ENCODE results near the gene HIRIP3. TPM values are rescaled to one million over a fixed set of nuclear protein-coding genes. Genes with fewer than 3 reads are reported as not detected.

HIRIP3 gene
- total and polyA plus RNA-seq, 2 of the 13 experiments (the other 11 are each of a cell fraction or from before 2014, with no cell fraction given): 12.6 to 17.2 TPM

GRCh38 chr16:29975811-29976511 lies 19.5 kb downstream of the HIRIP3 start (continued):
- TF ChIP-seq STAG1 (CRISPR knock-in tag; IDR thresholded peaks at IDR 0.05): 0 out of 2 replicates have a peak, but pooled peaks have one; percentile 9
- TF ChIP-seq ZFY (CRISPR knock-in tag; IDR thresholded peaks at IDR 0.05): peak; percentile 32; the same call in 1 of the 2 replicates

- Histone ChIP-seq H3K9ac (ENCODE audit: insufficient read depth, low read depth, low read length) (peak overlapping the region; percentile 89), H3K4me3 (replicated peaks in 1 of 3; ENCODE audit: insufficient read depth in 1 of 3, low read depth in 2 of 3, low read length in 3 of 3) (peak overlapping the region; percentile 86 to 99 (median 91)), H3K27me3 (ENCODE audit: control insufficient read depth in 1 of 2, insufficient read depth in 2 of 2, low read length in 2 of 2) (no peaks in the 10 kb centered on the region; a peak in 1 of 5 replicates), H3K4me2 (ENCODE audit: low read depth, low read length) (peak overlapping the region; percentile 93), H3K9me3 (ENCODE audit: low read length) (no peaks in the 10 kb centered on the region), H3K4me1 (ENCODE audit: insufficient read depth, low read length) (peaks cover 30% of the 10 kb centered on the region), H4K20me1 (ENCODE audit: insufficient read depth, low read length) (peaks cover 23% of the 10 kb centered on the region), H3K36me3 (replicated peaks in 1 of 2; ENCODE audit: control insufficient read depth in 1 of 2, insufficient read depth in 2 of 2, low read length in 2 of 2) (peaks cover 25 to 35% of the 10 kb centered on the region in 2 experiments), H2AFZ (ENCODE audit: low read length) (no peak overlapping the region), H3K79me2 (ENCODE audit: insufficient read depth, low read length) (peaks cover 38% of the 10 kb centered on the region), H3K27ac (ENCODE audit: extremely low read length, insufficient read depth, low read length) (peak overlapping the region; percentile 72)
- ChIA-PET POLR2A (interaction anchor here (1.4 to 4.7 kb wide), 4 partner anchors 13 to 75 kb away, joined by 4 to 47 read pairs (median 42); partner anchors contain the start of genes ASPHD1, KCTD13, SEZ6L2 and TMEM219), CTCF (ENCODE audit: low intra/inter-chr PET ratio, low total read pairs) (no interaction called here)
- ATAC-seq (no peak), DNase-seq (ENCODE audit: low spot score) (no peak), FAIRE-seq (no peak)
- WGBS (ENCODE audit: low lambda C conversion rate): 64% methylated on average over 5 of the region's 5 CpGs
- in situ Hi-C loops (cut with HindIII; ENCODE audit: extremely low pct_ligation_motif_present, low pct_unique_long_range_greater_than_20kb) (no loop called here), intact Hi-C loops (cut with micrococcal nuclease; ENCODE audit: unreplicated experiment) (no loop called here)
- no TSS peak for BruUV-seq (replicated peaks)
- TF ChIP-seq THRA (CRISPR knock-in tag; IDR thresholded peaks at IDR 0.05; ENCODE audit: borderline replicate concordance) (no peak), ZBTB25 (CRISPR knock-in tag; IDR thresholded peaks at IDR 0.05) (no peak), TFDP2 (CRISPR knock-in tag; IDR thresholded peaks at IDR 0.05) (no peak), ZNF770 (CRISPR knock-in tag; IDR thresholded peaks at IDR 0.05) (no peak), RNF219 (CRISPR knock-in tag; IDR thresholded peaks at IDR 0.05) (0 out of 2 replicates have a peak, but pooled peaks have one; percentile 34), ZUFSP (CRISPR knock-in tag; IDR thresholded peaks at IDR 0.05; ENCODE audit: borderline replicate concordance) (no peak), CHD4 (IDR thresholded peaks at IDR 0.05; ENCODE audit: borderline replicate concordance, low read length) (peak; percentile 97), HDAC1 (CRISPR knock-in tag; IDR thresholded peaks at IDR 0.05) (0 out of 2 replicates have a peak, but pooled peaks have one; percentile 30), ZNF816 (CRISPR knock-in tag; IDR thresholded peaks at IDR 0.05; ENCODE audit: borderline replicate concordance) (no peak)
Observed at GRCh38 chr16:29975134-29975538, 20.3 kb downstream of the HIRIP3 start.

All from HepG2 (cell line).